Neural cell (in vitro differentiated cells): ENCODE measurements around the gene FCER2. TPM values are rescaled to one million over a fixed set of nuclear protein-coding genes. Genes with fewer than 3 reads are reported as not detected.

Experiments
- H2AFZ ChIP-seq: fragments of 200-600, 300-800 bp; sonication (generic), shearing (Covaris generic); 2 replicates; pipeline ENCODE4 v1.6.0; 2014; ENCODE audit warnings: low read depth, mild to moderate bottlenecking, antibody characterized with exemption, low read length, moderate library complexity
- H3F3A ChIP-seq: fragments of 200-600 bp; shearing (Covaris generic); 2 replicates; pipeline ENCODE4 v1.6.1; 2016; ENCODE audit warnings: mild to moderate bottlenecking, moderate library complexity, mixed read lengths, antibody characterized with exemption, low read length; ENCODE audit not compliant: insufficient read depth, poor library complexity, severe bottlenecking
- H3K27ac ChIP-seq: fragments of 200-600, 300-800 bp; sonication (generic), shearing (Covaris generic); 2 replicates; pipeline ENCODE4 v1.5.1; 2014; ENCODE audit warnings: mild to moderate bottlenecking, low read length, moderate library complexity
- H3K27me3 ChIP-seq: fragments of 300-800, 200-600 bp; sonication (generic), shearing (Covaris generic); 2 replicates; pipeline ENCODE4 v1.6.0; 2014; ENCODE audit warnings: mild to moderate bottlenecking, low read depth, low read length, moderate library complexity; ENCODE audit not compliant: insufficient read depth
- H3K36me3 ChIP-seq: fragments of 300-800, 200-600 bp; sonication (generic), shearing (Covaris generic); 2 replicates; pipeline ENCODE4 v1.5.1; 2014; ENCODE audit warnings: mild to moderate bottlenecking, antibody characterized with exemption, low read length, moderate library complexity; ENCODE audit not compliant: insufficient read depth
- H3K4me2 ChIP-seq: fragments of 300-800, 200-600 bp; sonication (generic), shearing (Covaris generic); 2 replicates; pipeline ENCODE4 v1.6.0; 2014; ENCODE audit warnings: mild to moderate bottlenecking, low read length
- H3K4me3 ChIP-seq: fragments of 300-800, 200-600 bp; sonication (generic), shearing (Covaris generic); 2 replicates; pipeline ENCODE4 v1.5.1; 2014; ENCODE audit warnings: mild to moderate bottlenecking, low read length, moderate library complexity
- H3K79me2 ChIP-seq: fragments of 200-600 bp; shearing (Covaris generic); replicated peaks from 2 replicates; pipeline ENCODE4 v1.6.0; 2014; ENCODE audit warnings: mild to moderate bottlenecking, low read length, moderate library complexity; ENCODE audit not compliant: insufficient read depth
- H3K9ac ChIP-seq: fragments of 300-800, 200-600 bp; sonication (generic), shearing (Covaris generic); 2 replicates; pipeline ENCODE4 v1.6.1; 2016; ENCODE audit warnings: mild to moderate bottlenecking, low read length, mixed read lengths
- H3K9me2 ChIP-seq: fragments of 200-600 bp; shearing (Covaris generic); 2 replicates; pipeline ENCODE4 v1.6.1; 2016; ENCODE audit warnings: mild to moderate bottlenecking, low read length, mixed read lengths; ENCODE audit not compliant: insufficient read depth
- H3K9me3 ChIP-seq: fragments of 200-600, 300-800 bp; sonication (generic), shearing (Covaris generic); 2 replicates; pipeline ENCODE4 v1.6.1; 2016; ENCODE audit warnings: mild to moderate bottlenecking, mixed run types, low read length, moderate library complexity, mixed read lengths
- H4K20me1 ChIP-seq: fragments of 200-600 bp; shearing (Covaris generic); 2 replicates; pipeline ENCODE4 v1.6.1; 2016; ENCODE audit warnings: mild to moderate bottlenecking, mixed run types; ENCODE audit not compliant: insufficient read depth
- EP300 ChIP-seq: fragments of 450-650 bp; conservative IDR thresholded peaks from 2 replicates; pipeline ENCODE4 v1.6.1; 2014; ENCODE audit warnings: antibody characterized with exemption, mild to moderate bottlenecking, moderate library complexity; ENCODE audit not compliant: poor library complexity, severe bottlenecking
- EZH2 ChIP-seq: fragments of 200-600, 300-800 bp; shearing (Covaris generic), sonication (generic); IDR thresholded peaks from 2 replicates; pipeline ENCODE4 v1.6.1; 2014; ENCODE audit warnings: antibody characterized with exemption, low read length, borderline replicate concordance, mild to moderate bottlenecking; ENCODE audit not compliant: insufficient read depth, poor library complexity, severe bottlenecking
- MXI1 ChIP-seq: fragments of 450-650 bp; conservative IDR thresholded peaks from 2 replicates; pipeline ENCODE4 v1.6.1; 2014; ENCODE audit warnings: antibody characterized with exemption, mild to moderate bottlenecking; ENCODE audit not compliant: poor library complexity, severe bottlenecking
- POLR2AphosphoS5 ChIP-seq: IDR thresholded peaks from 2 replicates; pipeline ENCODE4 v1.6.1; 2012
- RAD21 ChIP-seq: fragments of 450-650 bp; conservative IDR thresholded peaks from 2 replicates; pipeline ENCODE4 v1.6.1; 2014; ENCODE audit warnings: antibody characterized with exemption, mild to moderate bottlenecking, moderate library complexity
- SMC3 ChIP-seq: fragments of 450-650 bp; conservative IDR thresholded peaks from 2 replicates; pipeline ENCODE4 v1.6.1; 2014; ENCODE audit warnings: antibody characterized with exemption, mild to moderate bottlenecking, moderate library complexity; ENCODE audit not compliant: poor library complexity
- TAF1 ChIP-seq: IDR thresholded peaks from 2 replicates; pipeline ENCODE4 v1.6.1; 2012; ENCODE audit warnings: low read depth
- polyA plus RNA-seq: library from polyadenylated mRNA; depleted of rRNA; stranded (reverse); fragments of >200 nt; gene quantifications from 2 replicates; pipeline ENCODE4 v1.2.3, GENCODE V29; 2014
- TF ChIP-seq, protein P1 (sequence below): IDR thresholded peaks from 2 replicates; pipeline ENCODE4 v1.6.1; 2012; ENCODE audit warnings: borderline replicate concordance
- TF ChIP-seq, protein P2 (sequence below): fragments of 450-650 bp; IDR thresholded peaks from 2 replicates; pipeline ENCODE4 v1.5.1; 2014; ENCODE audit warnings: antibody characterized with exemption, mild to moderate bottlenecking, moderate library complexity; ENCODE audit not compliant: poor library complexity, severe bottlenecking

FCER2 gene
- polyA plus RNA-seq, 1 donor from 2014 or later: not detected

DNA sequence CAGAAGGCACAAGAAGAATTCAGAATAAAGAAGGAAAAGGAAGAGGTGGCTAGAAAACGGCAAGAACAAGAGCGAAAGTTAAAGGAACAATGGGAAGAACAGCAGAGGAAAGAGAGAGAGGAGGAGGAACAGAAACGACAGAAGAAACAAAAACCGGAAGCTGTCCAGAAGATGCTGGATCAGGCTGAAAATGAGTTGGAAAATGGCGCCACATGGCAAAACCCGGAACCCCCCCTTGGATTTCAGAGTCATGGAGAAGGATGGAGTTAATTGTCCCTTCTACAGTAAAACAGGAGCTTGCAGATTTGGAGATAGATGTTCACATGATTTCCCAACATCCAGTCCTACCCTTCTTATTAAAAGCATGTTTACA lies 38.7 kb upstream of the FCER2 start:
- H3K4me2 ChIP-seq: no peak overlapping the region
- no peak overlapping the region for H3K27ac ChIP-seq
- H3K9ac ChIP-seq: no peak overlapping the region
- no peaks in the 10 kb centered on the region for H3K79me2 ChIP-seq
- H3K36me3 ChIP-seq: no peaks in the 10 kb centered on the region
- H2AFZ ChIP-seq: no peak overlapping the region
- no peaks in the 10 kb centered on the region for H3K9me3 ChIP-seq
- H3F3A ChIP-seq: no peaks in the 10 kb centered on the region
- peaks cover 1% of the 10 kb centered on the region for H3K27me3 ChIP-seq
- H4K20me1 ChIP-seq: no peaks in the 10 kb centered on the region
- TF ChIP-seq SMC3 (no peak), POLR2AphosphoS5 (no peak), EZH2 (no peak), RAD21 (no peak), MXI1 (no peak), TAF1 (no peak), EP300 (no peak)
- TF ChIP-seq, protein P1, sequence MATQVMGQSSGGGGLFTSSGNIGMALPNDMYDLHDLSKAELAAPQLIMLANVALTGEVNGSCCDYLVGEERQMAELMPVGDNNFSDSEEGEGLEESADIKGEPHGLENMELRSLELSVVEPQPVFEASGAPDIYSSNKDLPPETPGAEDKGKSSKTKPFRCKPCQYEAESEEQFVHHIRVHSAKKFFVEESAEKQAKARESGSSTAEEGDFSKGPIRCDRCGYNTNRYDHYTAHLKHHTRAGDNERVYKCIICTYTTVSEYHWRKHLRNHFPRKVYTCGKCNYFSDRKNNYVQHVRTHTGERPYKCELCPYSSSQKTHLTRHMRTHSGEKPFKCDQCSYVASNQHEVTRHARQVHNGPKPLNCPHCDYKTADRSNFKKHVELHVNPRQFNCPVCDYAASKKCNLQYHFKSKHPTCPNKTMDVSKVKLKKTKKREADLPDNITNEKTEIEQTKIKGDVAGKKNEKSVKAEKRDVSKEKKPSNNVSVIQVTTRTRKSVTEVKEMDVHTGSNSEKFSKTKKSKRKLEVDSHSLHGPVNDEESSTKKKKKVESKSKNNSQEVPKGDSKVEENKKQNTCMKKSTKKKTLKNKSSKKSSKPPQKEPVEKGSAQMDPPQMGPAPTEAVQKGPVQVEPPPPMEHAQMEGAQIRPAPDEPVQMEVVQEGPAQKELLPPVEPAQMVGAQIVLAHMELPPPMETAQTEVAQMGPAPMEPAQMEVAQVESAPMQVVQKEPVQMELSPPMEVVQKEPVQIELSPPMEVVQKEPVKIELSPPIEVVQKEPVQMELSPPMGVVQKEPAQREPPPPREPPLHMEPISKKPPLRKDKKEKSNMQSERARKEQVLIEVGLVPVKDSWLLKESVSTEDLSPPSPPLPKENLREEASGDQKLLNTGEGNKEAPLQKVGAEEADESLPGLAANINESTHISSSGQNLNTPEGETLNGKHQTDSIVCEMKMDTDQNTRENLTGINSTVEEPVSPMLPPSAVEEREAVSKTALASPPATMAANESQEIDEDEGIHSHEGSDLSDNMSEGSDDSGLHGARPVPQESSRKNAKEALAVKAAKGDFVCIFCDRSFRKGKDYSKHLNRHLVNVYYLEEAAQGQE: no peak
- TF ChIP-seq, protein P2, sequence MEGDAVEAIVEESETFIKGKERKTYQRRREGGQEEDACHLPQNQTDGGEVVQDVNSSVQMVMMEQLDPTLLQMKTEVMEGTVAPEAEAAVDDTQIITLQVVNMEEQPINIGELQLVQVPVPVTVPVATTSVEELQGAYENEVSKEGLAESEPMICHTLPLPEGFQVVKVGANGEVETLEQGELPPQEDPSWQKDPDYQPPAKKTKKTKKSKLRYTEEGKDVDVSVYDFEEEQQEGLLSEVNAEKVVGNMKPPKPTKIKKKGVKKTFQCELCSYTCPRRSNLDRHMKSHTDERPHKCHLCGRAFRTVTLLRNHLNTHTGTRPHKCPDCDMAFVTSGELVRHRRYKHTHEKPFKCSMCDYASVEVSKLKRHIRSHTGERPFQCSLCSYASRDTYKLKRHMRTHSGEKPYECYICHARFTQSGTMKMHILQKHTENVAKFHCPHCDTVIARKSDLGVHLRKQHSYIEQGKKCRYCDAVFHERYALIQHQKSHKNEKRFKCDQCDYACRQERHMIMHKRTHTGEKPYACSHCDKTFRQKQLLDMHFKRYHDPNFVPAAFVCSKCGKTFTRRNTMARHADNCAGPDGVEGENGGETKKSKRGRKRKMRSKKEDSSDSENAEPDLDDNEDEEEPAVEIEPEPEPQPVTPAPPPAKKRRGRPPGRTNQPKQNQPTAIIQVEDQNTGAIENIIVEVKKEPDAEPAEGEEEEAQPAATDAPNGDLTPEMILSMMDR: no peak
- no peaks in the 10 kb centered on the region for H3K9me2 ChIP-seq
- no peak overlapping the region for H3K4me3 ChIP-seq

DNA sequence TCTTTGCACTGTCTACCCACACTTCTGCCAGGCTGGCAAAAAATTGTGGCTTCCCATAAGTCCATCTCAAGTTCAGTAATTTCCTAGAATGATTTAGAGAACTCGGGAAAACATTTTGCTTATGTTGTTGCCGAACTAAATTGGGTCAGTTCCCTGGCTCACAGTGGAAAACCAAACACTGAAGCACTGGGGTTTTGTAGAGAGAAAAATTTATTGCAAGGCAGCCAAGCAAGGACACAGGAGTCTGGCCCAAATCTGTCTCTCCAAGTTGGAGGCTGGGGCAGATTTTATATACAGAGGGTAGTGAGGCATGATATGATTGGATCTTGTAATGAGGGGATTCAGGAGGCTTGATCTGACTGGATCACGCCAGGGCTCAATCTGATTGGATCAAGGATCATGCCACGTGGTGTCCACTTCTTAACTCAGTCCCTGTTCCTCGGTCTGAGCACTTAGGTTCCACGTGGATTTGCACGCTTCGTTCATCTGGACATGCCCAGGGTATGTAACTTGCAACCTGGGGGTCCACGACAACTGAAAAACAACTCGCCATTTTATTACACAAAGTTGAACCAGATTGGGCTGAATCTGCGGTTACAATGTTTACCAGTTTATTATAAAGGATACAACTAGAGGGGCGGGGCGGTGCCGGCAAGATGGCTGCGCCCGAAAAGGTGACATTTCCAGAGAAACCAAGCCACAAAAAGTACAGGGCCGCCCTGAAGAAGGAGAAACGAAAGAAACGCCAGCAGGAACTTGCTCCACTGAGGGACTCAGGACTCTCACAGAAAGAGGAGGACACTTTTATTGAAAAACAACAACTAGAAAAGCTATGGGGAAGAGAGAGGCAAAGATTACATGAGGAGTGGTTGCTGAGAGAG lies 38.1 kb upstream of the FCER2 start:
- Histone ChIP-seq H3K79me2 (no peaks in the 10 kb centered on the region), H3F3A (no peaks in the 10 kb centered on the region), H3K27ac (no peak overlapping the region), H3K36me3 (no peaks in the 10 kb centered on the region), H3K27me3 (peaks cover 6% of the 10 kb centered on the region), H4K20me1 (no peaks in the 10 kb centered on the region), H3K9me3 (no peaks in the 10 kb centered on the region), H3K9me2 (no peaks in the 10 kb centered on the region), H3K4me2 (no peak overlapping the region), H2AFZ (no peak overlapping the region), H3K4me3 (no peak overlapping the region), H3K9ac (no peak overlapping the region)
- TF ChIP-seq EP300 (no peak), MXI1 (no peak), RAD21 (no peak), EZH2 (no peak), TAF1 (no peak), SMC3 (no peak), POLR2AphosphoS5 (no peak)
- TF ChIP-seq, protein P1: no peak
- TF ChIP-seq, protein P2: no peak
